Nephron (organoid): ENCODE data around the gene ASXL3.
A peak's percentile ranks its signal among the peaks of the same experiment; 100 is the strongest.

Experiments used
- H3K27ac Mint-ChIP-seq, 3 experiments: 2 replicates each; pipeline ENCODE4 v1.8.0; 2020; ENCODE audit warnings: mixed read lengths in 3 of 3, mild to moderate bottlenecking in 2 of 3, moderate library complexity in 1 of 3
- H3K27me3 Mint-ChIP-seq: 2 replicates; pipeline ENCODE4 v1.8.0; 2021; ENCODE audit warnings: low read depth, mild to moderate bottlenecking, moderate library complexity, mixed read lengths
- H3K36me3 Mint-ChIP-seq: 2 replicates; pipeline ENCODE4 v1.8.0; 2020; ENCODE audit warnings: low read depth, mixed read lengths
- H3K4me1 Mint-ChIP-seq: 2 replicates; pipeline ENCODE4 v1.8.0; 2020; ENCODE audit warnings: mixed read lengths
- H3K4me3 Mint-ChIP-seq, 3 experiments: 2 replicates each; pipeline ENCODE4 v1.8.0; 2020; ENCODE audit warnings: mild to moderate bottlenecking in 3 of 3, mixed read lengths in 3 of 3, moderate library complexity in 2 of 3
- H3K9me3 Mint-ChIP-seq: 2 replicates; pipeline ENCODE4 v1.8.0; 2020; ENCODE audit warnings: mixed read lengths
- TF ChIP-seq, protein P1 (sequence below), 3 experiments: fragments of 200-600 bp; sonication (generic); IDR thresholded peaks; one replicate each; pipeline ENCODE4 v1.5.0; 2021; ENCODE audit warnings: antibody characterized with exemption in 3 of 3; ENCODE audit not compliant: unreplicated experiment in 3 of 3

The ASXL3 gene

GRCh38 chr18:33729556-33729955 is 151.5 kb downstream of the ASXL3 start:
- TF ChIP-seq, protein P1, sequence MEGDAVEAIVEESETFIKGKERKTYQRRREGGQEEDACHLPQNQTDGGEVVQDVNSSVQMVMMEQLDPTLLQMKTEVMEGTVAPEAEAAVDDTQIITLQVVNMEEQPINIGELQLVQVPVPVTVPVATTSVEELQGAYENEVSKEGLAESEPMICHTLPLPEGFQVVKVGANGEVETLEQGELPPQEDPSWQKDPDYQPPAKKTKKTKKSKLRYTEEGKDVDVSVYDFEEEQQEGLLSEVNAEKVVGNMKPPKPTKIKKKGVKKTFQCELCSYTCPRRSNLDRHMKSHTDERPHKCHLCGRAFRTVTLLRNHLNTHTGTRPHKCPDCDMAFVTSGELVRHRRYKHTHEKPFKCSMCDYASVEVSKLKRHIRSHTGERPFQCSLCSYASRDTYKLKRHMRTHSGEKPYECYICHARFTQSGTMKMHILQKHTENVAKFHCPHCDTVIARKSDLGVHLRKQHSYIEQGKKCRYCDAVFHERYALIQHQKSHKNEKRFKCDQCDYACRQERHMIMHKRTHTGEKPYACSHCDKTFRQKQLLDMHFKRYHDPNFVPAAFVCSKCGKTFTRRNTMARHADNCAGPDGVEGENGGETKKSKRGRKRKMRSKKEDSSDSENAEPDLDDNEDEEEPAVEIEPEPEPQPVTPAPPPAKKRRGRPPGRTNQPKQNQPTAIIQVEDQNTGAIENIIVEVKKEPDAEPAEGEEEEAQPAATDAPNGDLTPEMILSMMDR (IDR thresholded peaks at IDR 0.05; ENCODE audit: unreplicated experiment in 3 of 3), result no peak
- Mint-ChIP-seq H3K27me3 (no peaks in the 10 kb centered on the region), H3K27ac (no peak overlapping the region), H3K9me3 (no peaks in the 10 kb centered on the region), H3K36me3 (peaks cover 13% of the 10 kb centered on the region), H3K4me1 (no peaks in the 10 kb centered on the region), H3K4me3 (no peak overlapping the region)

- no peak overlapping the region for H3K4me3 Mint-ChIP-seq
- TF ChIP-seq, protein P1 (IDR thresholded peaks at IDR 0.05; ENCODE audit: unreplicated experiment in 3 of 3), result no peak
- H3K9me3 Mint-ChIP-seq, result no peaks in the 10 kb centered on the region
- no peak overlapping the region for H3K27ac Mint-ChIP-seq
- no peaks in the 10 kb centered on the region for H3K27me3 Mint-ChIP-seq
- peaks cover 27% of the 10 kb centered on the region for H3K36me3 Mint-ChIP-seq
- no peaks in the 10 kb centered on the region for H3K4me1 Mint-ChIP-seq
Observed at GRCh38 chr18:33733376-33733775, 155.4 kb downstream of the ASXL3 start.

DNA sequence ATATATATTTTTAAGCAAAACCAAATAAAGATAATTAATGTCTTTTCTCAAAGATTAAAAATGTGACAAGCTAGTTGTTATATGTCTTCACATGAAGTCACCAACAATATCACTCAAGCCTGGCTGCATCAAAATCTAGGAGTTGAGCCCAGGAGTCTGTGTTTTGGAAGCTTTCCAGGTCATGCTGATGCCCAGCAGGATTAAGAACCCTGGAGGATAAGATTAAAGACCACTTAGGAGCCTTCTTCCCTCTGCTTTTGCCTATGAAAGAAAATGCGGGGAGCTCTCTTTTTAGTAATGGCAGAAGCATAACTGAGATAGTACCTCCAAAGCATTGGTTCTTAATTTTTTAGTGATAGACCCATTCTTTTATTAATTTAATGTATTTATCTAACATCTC is 157.4 kb downstream of the ASXL3 start:
- H3K27ac Mint-ChIP-seq, result no peak overlapping the region
- H3K36me3 Mint-ChIP-seq, result peaks cover 47% of the 10 kb centered on the region
- TF ChIP-seq, protein P1 (IDR thresholded peaks at IDR 0.05; ENCODE audit: unreplicated experiment in 3 of 3), result no peak
- no peaks in the 10 kb centered on the region for H3K9me3 Mint-ChIP-seq
- H3K4me3 Mint-ChIP-seq, result no peak overlapping the region
- H3K27me3 Mint-ChIP-seq, result no peaks in the 10 kb centered on the region
- H3K4me1 Mint-ChIP-seq, result no peaks in the 10 kb centered on the region

GRCh38 chr18:33741760-33742159 is 163.7 kb downstream of the ASXL3 start:
- H3K4me3 Mint-ChIP-seq, result no peak overlapping the region
- TF ChIP-seq, protein P1 (IDR thresholded peaks at IDR 0.05; ENCODE audit: unreplicated experiment in 3 of 3), result no peak
- H3K36me3 Mint-ChIP-seq, result peaks cover 69% of the 10 kb centered on the region
- no peaks in the 10 kb centered on the region for H3K27me3 Mint-ChIP-seq
- no peak overlapping the region for H3K27ac Mint-ChIP-seq
- no peaks in the 10 kb centered on the region for H3K9me3 Mint-ChIP-seq
- H3K4me1 Mint-ChIP-seq, result no peaks in the 10 kb centered on the region

GRCh38 chr18:33744032-33744697 is 166.1 kb downstream of the ASXL3 start:
- Mint-ChIP-seq H3K9me3 (no peaks in the 10 kb centered on the region), H3K27ac (no peak overlapping the region), H3K4me1 (peaks cover 5% of the 10 kb centered on the region), H3K4me3 (no peak overlapping the region), H3K36me3 (peaks cover 63% of the 10 kb centered on the region), H3K27me3 (no peaks in the 10 kb centered on the region)
- TF ChIP-seq, protein P1 (IDR thresholded peaks at IDR 0.05; ENCODE audit: unreplicated experiment in 3 of 3), result peak in 1 of 3 experiments; percentile 14

- Mint-ChIP-seq H3K9me3 (no peaks in the 10 kb centered on the region), H3K36me3 (peaks cover 52% of the 10 kb centered on the region), H3K4me1 (peaks cover 16% of the 10 kb centered on the region), H3K4me3 (no peak overlapping the region), H3K27ac (no peak overlapping the region), H3K27me3 (no peaks in the 10 kb centered on the region)
- TF ChIP-seq, protein P1 (IDR thresholded peaks at IDR 0.05; ENCODE audit: unreplicated experiment in 3 of 3), result no peak
Observed at GRCh38 chr18:33745151-33745795, 167.3 kb downstream of the ASXL3 start.
